GM21619 (cell line): ENCODE data around the gene BEST4.
A peak's percentile ranks its signal among the peaks of the same experiment; 100 is the strongest.
"Not testable (repeated sequence)": the region's sequence is repeated elsewhere in the genome, so short reads cannot be mapped to it uniquely, and the experiment has no call there.

ENCODE experiments used
- ATAC-seq: cut with Tn5 transposase; IDR thresholded peaks from one replicate; pipeline ENCODE4 v1.9.1; 2021; ENCODE audit not compliant: unreplicated experiment

The BEST4 gene

DNA sequence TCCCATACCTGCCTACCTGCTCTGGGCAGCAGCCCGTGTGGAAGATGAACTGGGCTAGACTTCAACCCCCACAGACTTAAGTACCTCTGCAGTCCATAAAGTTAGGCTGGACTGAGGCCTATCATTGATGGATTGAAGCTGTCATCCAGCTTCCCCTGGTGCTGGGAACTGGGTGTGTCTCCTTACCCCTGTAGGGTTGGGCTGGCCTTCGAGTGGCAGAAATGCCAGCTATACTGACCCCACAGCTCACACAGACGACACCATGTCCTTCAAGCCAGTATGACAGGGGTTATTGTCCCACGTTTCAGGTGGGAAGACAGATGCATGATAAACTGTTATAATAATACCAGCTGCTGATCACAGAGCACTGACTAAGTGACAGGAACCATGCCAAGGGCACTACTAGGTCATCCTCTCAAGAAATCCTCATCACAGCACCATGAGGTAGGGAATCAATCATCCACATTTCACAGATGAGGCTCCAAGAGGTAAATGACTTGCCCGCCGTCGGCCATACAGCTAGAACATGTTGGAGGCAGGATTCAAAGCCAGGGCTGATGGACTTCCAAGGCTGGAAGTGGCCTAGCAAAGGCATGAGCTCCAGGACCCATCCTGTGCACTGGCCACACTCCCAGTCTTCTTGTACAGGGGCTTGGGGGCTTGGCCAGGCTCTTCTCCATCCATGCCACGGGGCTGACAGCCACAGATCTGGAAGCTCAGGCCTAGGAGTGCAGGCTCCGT lies at the start of gene BEST4:
Gene BEST4, minus strand, starts transcription at position 51 of the 741 bp plus-strand sequence. CDS start 465 bp downstream, outside the sequence.
- no peak for ATAC-seq

DNA sequence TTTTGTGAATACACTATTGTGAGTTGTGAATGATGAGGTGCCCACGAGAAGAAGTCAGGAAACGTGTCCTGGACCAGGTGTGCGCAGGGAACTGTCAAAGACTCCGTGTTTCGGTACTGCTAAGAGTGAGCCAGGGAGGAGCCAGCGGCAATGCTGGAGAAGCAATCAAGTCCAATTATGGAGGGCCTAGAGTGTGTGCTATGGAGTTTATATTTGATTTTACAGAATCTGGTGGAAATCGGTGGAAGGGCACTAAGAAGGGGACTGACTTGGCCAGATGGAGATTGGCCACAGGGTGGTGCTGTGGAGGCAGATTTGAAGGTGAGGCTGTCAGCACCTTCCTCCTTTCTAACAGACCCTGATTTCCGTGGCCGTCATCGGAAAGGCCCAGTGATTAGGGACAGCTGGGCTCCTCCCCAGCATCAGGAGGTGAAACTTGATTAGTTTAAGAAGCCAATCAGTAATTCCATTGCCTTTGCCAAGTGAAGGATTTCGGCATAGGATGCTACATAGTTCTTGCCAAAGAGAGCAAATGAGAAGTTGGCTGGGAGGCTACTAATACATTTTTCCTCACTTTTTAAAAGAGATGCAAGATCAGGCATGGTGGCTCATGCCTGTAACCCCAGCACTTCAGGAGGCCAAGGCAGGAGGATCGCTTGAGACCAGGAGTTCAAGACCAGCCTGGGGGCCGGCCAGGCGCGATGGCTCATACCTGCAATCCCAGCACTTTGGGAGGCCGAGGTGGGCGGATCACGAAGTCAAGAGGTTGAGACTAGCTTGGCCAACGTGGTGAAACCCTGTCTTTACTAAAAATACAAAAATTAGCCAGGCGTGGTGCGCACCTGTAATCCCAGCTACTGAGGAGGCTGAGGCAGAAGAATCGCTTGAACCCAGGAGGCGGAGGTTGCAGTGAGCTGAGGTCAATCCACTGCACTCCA lies 48.0 kb upstream of the BEST4 start:
- ATAC-seq, result peak; percentile 84

DNA sequence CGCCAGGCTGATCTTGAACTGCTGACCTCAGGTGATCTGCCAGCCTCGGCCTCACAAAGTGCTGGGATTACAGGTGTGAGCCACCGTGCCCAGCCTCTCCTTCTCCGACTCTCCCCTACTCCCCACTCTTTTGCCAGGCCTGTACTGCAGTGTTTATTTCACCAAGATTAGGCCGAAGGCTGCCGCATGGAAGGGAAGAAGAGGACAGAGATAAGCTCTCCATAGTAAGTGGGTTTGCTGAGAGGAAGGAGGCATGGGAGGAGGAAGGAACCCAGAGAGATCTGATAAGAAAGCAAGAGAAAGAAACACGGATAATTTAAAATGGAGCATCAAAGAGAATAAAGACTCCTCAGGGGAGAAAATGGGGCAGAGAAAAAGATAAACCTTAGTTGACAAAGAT lies 46.4 kb upstream of the BEST4 start:
- no peak for ATAC-seq

DNA sequence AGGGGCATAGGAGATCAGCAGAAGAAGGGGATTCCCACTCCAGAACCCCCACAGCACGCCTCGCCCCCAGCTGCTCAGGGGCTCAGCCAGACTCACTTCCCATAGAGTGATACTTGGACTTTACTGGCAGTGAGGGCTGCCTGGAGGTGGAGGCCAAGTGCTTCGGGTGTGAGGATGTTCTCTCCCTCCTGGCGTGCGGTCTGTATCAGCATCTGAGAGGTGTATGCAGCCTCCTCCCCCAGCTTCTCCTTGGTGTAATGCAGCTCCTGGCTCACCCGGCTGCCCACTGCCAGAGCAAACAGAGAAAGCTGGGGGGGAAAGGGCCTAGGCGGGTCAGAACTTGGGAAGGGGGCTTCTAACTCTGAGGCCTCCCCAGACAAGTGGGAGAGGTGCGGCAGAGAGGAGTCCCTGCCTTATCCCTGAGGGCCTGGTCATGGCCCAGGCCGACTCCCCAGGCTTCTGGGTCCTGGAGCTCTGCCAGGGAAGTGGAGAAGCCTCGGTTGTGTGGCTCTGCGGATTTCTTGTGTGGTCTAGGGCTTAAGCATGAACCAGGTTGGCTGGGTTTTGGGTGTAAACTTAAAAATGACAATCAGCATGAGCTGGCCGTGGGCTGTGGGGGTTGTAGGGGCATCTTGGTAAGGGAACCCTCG lies 44.2 kb upstream of the BEST4 start:
- ATAC-seq, result no peak

DNA sequence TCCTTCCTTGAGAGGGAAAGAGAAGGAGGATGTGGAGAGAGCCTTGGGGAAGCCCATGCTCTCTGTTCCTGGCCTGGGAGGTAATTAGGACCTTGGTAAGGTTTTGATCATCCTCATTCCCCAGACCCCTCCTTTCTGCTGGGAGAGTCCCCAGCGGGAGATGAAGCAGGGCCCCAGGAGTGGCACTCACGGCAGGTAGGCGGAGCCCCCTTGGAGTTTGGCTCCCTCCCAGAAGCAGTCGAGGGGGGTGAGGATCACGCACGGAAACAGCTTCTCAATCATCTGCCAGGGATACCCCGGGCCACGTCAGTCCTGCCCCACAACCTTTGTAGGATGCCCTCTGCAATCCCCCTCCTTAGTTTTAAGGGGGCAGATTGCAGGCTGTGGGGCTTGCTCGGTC lies 43.5 kb upstream of the BEST4 start:
- ATAC-seq, result no peak

DNA sequence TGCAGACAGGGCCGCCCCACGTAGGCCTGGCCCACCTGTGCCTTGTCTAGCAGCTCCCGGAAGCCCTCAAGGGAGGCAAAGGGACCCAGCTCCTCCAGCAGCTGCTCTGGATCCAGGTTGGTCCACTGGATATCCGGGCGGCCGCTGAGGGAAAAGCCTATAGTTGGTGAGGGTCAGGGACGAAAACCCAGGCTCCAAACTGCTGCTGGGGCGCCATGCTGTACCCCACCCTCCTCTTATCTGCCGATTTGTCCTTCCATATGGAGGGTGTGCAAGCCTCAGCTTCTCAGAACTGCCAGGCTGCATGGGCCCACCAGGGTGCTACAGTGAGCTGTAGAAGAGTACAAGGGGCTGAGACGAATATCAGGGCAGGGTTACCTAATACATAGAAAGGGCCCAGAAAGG lies 42.9 kb upstream of the BEST4 start:
- no peak for ATAC-seq

DNA sequence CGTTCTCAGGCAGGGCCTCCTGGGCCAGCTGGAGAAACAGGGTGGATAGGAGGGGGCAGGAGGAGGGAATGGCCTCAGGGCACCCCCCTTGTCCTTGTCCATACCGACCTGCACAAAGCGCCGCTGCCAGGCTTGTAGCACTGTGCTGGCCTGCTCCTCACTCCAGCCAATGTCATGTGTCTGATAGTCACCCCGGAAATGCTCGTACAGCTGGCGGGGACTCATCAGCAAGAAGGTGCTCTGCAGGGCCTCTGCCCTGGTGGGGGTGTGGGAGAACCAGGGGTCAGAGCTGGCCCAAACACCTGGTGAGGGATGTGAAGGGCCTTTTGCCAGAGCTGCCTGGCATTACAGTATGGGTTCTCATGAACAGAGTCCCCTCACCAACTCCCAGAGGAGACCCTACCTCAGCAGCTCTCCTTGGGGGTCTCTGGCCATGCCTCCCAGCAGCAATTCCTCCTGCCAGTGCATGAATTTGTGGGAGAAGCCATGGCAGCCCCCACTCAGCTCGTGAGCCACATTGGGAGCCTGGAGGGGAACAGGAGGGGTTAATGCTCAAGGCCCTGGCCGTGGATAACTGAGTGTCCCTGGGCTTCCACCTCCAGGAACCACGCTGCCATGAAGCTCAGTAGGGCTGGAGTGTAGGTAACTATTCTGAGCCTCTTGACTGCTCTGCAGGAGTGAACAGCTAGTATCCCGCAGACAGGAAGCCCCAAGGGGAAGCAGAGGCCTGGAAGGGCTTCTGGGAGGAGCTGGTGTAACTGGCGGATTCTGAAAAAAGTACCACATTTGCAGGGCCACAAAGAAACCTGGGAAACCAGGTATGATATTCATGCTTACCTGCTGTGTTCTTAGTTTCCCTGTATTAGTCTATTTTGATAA lies 41.8 kb upstream of the BEST4 start:
- no peak for ATAC-seq

DNA sequence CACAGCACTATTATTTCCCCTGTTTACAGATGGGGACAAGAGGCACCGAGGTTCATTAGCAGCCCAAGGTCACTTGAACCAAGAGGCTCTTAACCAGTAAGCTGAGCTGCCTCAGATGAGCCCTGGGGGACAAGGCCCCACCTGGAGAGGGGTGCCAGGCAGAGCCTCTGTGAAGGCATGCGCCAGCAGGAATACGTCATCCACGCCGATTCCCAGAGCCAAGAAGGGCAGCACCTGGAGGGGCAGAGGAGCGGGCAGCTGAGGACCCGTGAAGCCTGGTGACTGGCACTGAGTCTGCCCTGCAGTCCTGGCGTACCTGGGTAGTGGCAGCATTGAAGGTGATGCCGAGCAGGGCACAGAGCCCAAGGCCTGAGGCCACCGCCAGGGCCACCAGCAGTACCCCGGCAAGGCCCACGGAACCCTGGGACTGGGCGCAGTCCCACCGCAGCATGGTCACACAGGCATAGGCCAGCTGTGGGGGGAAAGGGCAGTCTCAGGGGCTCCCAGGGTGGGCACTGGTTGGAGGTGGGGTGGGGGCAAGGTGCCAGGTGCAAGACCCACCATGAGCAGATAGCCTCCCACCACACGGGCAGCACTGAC lies 41.0 kb upstream of the BEST4 start:
- no peak for ATAC-seq

DNA sequence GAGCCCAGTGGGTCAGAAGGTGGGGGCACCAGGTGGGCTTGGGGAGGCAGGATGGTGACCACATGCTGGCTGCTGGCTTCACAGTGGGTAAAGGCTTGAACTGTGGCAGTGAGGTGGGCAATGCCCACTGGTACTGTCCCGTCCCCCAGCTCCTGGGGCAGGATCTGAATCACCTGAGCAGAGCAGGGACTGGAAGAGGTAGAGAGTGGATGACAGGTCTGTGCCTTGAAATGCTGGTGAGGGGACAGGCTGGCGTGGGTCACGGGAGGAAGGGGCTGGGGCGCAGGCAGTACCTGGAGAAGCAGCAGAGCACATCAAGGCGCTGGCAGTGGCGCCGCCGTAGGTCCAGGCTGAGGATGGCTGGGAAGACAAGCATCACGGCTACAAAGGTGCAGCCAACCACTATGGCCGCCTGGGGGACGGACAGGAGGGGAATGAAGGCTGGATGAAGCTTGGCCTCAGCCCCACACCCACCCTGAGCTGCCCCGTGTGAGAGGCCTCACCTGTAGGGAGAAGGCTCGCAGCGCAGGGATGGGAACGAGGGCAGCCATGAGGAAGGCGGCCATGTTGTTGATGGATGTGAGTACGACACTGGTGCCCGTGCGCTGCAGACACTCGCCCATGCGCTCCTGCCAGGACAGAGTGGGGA lies 40.2 kb upstream of the BEST4 start:
- no peak for ATAC-seq

DNA sequence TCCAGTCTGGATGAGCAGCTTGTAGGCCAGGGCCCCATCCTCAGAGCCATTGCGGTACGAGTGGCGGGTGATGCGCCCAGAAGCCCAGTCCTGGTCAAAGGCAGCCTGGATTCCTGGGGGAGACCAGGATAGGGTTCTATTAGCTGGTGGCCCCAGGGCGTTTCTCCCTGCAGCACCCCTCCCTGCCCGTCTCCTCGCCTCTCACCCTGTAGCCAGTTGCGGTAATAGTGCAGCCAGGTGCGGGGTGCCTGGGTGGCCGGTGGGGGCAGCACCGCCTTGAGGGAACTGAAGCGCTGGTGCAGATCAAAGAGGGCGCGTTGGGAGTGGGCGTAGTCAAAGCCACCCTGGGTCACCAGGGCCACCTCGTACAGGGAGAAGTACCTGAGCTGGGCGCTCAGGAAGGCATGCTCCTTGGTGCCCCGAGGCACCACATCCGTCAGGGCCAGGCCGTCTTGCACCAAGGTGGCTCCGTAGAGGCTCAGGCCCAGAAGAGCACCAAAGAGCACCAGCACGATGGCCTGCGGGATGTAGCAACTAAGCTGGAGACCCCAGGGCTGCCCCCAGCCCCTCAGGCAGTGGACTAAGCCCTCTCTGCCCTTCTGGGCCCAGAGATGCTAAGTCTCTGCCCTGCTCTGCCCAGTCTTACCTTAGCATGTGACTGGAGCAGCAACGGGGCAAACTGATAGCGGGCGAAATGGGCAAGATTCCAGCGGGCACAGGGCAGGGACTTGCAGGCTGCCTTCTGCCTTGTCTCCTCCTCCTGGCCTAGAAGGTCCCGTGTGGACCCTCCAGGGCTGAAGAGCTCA lies 39.4 kb upstream of the BEST4 start:
- ATAC-seq, result no peak

DNA sequence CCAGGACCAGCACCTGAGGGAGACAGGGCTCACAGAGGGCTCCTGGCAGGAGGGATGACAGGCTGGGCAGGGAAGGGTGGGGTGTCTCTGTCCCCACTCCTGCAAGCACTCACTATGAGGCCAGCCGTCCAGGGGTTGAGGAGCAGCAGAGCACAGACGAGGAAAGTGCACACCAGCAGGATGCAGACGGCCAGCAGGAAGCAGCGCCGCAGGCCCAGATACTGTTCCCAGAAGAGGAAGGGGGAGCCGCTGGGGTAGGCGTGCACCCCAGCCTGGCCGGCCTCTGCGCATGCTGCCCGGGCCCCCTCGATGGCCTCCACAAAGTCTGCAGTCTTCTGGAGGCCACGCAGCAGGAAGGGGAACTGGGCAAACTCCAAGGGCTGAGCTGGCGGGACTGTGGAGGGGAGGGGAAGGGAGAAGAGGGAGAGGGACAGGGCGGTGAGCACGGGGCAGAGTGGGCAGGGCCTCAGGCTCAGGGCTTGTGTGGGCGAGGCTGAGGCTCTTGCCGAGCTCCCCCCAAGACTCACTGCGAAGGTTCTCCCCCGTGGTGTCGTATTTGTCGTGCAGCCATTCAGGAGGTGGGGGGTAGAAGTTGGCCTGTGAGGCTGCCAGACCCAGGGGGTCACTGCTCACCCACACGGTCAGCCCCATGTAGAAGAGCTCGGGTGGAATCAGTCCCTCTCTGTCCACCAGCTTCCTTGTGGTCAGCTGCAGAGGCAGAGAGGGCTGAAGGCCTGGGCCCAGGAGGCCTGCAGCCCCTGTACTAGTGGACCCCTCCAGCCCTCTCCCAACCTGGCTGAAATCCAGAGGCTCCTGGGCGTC lies 38.6 kb upstream of the BEST4 start:
- ATAC-seq, result no peak

DNA sequence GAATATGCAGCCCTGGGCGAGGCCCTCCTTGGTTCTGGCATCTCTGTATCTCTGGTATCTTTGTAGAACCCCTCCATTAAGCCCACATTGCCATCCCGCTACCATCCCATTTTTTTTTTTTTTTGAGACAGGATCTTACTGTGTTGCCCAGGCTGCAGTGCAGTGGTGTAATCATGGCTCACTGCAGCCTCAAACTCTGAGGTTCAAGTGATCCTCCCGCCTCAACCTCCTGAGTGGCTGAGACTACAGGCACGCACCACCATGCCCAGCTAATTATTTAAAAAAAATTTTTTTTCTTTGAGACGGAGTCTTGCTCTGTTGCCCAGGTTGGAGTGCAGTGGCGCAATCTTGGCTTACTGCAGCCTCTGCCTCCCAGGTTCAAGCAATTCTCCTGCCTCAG lies 36.4 kb upstream of the BEST4 start:
- ATAC-seq, result not testable (repeated sequence)

DNA sequence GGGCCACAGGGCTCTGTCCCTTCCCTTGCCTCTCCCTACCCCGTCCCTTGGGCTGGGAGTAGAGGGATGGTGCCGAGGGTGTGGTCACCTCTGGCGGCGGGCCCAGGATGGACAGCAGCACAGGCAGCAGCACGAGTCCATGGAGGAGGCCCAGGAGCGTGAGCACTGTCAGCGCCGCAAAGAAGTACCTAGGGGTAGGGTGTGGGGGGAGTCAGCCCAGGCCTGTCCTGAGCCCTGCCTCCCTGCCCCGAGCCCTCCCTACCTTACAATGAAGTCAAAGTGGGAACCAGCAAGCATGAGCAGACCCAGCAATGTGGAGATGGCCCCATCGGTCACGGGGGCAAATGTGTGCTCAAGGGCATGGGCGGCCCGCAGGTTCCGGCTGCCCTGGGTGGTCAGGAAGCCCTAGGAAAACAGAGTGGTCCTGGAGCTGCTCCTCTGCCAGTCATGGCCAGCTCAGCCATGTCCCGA lies 35.0 kb upstream of the BEST4 start:
- ATAC-seq, result no peak

DNA sequence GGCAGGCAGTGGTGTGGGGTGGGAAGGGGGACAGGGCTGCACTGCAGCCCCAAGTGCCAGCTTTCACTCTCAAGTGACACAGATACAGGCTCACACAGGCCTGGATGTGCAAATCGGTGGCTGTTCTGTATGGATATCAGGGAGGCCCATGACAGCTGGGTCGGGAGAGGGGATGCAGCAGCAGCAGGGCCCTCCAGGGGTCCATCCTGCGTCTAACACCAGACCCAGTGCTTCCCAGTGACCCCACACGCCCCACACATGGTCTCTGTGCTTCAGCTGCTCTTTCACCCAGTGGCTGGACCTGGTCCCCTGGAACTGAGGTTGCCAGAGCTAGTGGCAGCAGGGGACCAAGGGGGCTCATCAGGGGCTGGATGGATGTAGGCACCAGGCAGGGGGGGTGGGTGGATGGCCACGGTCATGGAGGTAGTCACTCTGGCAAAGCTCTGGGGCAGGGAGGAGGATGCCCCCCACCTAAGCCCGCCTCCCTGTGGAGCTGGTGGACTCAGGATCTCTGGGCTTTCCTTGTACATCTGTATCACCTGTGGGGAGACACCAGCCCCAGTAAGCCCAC lies 34.2 kb upstream of the BEST4 start:
- no peak for ATAC-seq

DNA sequence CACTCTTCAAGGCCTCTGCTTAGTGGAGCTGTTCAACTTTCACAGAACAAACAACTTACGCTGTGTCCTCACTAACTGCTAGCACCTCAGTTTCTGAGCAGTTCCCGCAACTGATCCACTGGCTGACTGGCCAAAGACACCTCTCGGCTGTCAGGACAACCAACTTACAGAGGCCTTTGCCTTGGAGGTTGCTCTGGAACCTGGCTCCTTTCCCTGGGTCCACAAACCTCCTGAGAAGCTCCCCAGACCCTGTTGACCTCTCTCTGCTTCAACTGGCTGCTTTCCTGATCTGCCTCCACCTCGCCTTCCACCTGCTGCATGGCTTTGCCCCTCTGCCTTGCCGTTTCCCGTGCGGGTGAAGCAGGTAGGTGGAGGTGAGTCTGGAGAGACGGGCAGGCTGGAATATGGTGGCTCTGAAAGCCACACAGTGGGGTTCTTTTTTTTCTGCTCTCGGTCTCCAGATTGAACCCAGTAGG lies 33.3 kb upstream of the BEST4 start:
- no peak for ATAC-seq

DNA sequence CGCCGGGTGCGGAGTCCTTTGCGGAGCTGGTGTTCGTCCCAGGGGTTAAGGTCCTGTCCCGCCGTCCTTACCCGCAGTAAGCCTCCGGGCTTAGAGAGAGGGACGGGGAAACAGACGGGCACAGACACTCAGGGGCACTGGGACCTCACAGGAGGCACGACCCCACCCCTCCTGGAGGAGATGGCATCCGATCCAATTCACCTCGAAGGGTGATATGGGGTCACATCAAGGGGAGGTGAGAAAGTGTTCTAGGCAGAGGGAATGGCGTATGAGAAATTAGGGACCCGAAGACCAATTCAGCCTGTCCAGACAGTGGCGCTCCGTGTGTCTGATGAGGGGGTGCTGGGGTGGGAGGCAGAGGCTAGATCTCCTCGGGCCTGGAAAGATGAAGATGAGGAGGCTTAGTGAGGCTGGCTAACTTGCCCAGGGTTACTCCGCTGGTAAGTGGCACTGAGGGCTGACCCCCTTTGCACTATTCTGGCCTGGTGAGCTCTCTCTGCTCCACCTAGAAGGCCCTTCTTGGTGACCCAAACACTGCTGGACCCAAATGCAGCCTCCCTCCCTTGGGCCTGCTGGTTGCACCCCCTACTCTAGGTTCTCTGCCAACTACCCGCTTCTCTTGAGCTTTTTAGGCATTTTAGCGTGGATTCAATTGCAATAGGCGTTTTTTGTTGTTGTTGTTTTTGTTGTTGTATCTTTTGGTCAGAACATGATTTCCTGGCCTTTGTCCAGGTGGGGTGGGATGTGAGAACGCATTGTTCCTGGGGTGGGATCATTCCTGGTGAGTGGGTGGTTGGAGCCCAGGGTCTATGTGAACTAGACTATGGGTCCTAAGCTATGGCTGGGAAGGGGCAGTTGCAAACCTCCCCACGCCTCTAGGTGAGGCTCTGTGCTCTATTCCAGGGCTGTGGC lies 32.6 kb upstream of the BEST4 start:
- ATAC-seq, result no peak
